GM21619 (cell line): ENCODE measurements around the gene GEMIN5.
A peak's percentile ranks its signal among the peaks of the same experiment; 100 is the strongest.

Experiments used
- ATAC-seq: cut with Tn5 transposase; IDR thresholded peaks from one replicate; pipeline ENCODE4 v1.9.1; 2021; ENCODE audit not compliant: unreplicated experiment

Gene GEMIN5

DNA sequence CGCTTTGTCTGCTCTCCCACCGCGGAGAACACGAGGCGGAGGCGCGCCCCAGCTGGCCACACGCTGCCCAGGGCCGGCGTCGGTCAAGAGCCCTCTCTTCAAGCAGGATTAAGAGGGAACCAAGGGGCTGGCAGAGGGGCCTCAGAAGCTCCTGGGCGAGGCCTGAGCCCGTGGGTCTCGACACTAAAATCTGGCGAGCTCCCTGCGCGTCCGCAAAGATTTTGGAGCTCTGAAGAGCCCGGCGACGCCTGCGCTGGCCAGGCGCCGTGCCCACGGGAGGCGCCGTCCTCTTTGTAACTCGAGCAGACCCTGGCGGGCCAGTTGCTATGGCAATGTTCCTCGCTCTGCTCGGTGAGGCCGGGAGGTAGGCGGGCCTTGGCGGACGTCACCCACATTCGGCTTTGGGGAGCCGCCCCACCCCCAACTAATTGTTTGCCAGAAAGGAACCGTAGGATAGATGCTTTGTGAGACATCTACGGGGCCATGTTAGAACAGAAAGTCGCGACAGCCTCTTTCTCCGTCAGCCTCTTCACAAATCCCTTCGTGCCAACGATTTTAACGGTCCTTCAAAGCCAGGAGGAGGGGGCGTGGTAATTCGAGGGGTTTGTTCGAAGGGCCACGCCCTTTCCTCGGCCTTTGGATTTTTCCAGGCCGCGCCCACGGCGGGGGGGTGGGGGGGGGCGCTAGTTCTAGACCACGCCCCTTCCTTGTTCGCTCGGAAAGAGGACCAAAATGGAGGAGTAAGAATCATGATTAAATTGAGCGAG is 80.3 kb downstream of the GEMIN5 start:
- peak; percentile 67 for ATAC-seq

DNA sequence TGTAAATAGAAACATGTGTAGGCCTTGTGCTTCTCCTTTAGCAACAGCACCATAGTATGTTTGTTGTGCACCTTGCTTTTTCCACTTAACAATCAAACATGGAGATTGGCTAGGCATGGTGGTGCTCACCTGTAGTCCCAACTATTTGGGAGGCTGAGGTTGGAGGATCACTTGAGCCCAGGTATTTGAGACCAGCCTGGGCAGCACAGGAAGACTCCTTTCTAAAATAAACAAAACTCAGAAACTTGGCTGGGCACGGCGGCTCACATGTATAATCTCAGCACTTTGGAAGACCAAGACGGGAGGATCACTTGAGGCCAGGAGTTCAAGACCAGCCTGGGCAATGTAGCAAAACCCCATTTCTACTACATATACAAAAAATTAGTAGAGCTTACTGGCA is 86.7 kb downstream of the GEMIN5 start:
- ATAC-seq, result no peak

DNA sequence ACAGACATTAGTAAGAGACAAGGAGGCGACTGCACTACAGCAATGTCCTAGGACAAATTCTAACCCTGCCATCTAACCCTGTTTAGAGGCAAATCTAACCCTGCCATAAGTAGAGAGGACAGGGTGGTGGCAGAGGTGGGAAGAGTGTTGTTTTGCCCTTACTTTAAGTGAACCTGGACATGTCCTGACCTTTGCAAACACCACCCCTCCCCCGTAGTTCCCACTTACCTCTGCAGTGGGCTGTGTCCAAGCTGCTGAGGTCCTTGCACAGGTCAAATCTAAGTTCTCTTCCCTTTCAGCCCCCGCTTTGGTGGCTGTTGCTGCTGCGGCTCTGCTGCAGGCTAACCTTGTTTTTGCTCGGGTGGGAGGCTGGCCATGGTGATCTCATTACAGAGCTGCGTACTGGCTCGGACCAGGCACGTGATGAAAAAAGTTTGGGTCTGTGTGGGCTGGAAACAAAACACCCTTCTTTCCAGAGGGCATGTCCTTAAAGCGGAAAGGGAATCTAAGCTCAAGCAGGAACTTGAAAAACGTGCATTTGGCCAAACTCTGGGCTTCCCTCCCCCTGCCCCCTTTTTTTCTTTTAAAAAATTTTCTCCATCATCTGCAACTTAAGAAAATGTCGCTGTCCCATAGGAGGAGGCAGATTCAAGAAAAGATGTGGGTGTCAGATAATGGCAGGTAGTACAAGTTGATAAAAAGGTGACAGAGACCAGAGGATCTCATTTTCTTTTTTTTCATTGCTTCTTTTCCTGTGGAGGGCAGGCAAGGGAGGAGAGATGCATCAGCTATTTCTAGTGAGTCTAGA is 87.6 kb downstream of the GEMIN5 start, which contains the start of gene FAXDC2:
Gene FAXDC2 (minus strand): TSS at position 349 of the 808 bp plus-strand sequence. CDS start 12,425 bp downstream, outside the sequence.
- no peak for ATAC-seq

DNA sequence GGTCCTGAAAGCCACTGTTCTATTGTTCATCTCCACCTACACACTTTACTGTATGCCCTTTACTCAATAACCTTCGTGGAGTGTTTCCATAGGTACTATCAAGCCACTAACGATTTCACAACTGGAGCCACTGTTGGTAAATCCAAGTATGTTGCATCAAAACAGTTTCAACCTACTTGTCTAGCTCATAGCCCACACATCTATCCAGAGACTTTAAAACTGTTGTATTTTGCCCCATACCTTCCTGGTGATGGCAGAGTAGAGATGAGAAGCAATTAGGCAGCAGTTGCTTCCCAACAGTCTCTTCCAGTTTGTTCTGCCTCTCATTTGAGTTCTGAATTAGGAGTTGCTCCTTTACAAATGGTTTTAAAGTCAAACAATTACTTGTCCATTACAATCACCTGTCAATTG is 88.2 kb downstream of the GEMIN5 start:
- ATAC-seq, result no peak

DNA sequence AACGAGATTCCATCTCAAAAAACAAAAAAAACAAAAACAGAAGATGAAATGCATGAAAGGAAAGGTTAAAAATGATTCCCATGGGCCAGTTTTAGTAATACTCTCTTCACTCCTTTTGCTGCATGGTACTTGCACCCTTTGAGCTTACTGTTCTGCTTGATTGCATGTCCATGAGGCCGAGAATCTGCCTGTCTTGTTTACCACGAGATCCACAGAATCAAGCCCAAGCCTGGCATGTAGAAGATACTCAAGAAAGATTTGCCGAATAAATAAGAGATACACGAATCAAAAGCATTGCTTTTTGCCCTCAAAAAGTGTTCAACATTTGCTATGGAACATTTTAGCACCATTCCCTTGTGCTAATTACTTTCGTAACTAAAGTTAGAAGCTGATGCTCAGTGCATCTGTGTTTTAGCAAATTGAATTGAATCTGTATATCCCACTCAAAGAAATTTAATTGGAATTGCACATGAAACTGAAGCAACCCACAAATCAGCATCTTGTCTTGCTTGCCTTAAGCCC is 88.7 kb downstream of the GEMIN5 start:
- ATAC-seq, result no peak

DNA sequence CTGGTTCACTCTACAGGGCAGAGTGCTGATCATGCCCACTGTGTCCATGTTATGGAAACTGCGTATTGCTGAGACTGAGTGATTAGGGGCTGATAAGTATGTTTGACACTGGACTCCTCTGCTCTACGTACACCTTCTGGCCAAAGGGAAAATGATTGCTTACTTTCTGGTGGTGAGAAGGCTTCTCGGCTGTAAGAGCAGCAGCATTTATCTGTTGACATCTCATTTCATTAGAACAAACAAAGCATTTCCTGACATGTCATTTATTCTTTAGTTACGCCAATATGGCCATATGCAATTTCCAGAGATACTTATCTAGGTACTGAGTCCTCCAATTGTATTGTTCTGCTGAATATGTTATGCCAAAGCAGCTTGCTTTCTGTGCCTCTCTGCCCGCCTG is 93.2 kb downstream of the GEMIN5 start:
- ATAC-seq, result no peak

DNA sequence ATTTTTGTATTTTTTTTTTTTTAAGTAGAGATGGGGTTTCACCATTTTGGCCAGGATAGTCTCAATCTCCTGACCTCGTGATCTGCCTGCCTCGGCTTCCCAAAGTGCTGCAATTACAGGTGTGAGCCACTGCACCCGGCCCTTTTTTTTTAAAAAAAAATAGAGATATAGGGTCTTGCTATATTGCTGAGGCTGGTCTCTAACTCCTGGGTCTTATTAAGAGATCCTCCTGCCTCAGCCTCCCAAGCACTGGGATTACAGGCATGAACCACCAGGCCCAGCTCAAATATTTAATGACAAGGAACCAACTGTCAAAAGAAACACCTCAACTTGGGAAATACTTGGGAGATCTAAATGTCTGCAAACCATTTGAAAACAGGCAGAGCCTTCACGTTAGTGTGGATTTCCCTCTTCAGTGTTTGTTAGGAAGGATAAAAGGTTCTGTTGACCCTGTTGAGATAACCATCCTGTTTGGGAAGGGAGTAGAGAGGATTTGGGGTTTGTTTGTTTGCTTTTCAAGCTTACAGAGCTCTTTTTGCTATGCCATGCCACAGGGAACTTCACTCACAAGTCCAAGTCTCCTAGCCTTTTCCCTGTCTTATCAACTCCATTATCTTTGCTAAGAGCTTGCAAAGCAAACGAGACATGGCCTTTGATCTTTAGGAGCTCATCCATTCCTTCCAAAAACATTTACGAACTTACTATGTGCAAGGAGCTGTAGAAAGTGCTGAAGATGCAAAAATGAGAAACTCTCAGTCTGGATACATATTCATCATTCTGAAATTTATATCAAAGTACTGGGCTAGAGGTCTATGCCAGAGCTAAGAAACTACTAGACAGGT is 95.1 kb downstream of the GEMIN5 start:
- no peak for ATAC-seq

DNA sequence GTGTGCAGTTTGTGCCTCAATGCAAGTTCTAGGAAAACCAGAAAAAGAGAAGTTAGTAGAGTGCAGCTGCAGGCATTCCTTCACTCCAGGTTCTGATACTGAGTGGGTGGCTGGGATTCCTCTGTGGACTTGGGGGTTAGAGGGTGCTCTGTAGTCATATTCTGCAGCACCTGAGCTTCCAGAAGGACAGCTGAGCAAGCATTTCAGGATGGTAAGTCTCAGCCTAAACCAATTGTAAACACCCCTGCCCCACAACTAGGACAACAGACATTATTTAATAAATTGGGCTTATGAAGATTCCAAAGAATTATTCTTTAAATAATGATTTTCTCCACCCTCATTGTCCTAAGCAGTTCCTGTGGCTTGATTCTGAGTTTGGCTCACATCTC is 96.7 kb downstream of the GEMIN5 start:
- no peak for ATAC-seq

DNA sequence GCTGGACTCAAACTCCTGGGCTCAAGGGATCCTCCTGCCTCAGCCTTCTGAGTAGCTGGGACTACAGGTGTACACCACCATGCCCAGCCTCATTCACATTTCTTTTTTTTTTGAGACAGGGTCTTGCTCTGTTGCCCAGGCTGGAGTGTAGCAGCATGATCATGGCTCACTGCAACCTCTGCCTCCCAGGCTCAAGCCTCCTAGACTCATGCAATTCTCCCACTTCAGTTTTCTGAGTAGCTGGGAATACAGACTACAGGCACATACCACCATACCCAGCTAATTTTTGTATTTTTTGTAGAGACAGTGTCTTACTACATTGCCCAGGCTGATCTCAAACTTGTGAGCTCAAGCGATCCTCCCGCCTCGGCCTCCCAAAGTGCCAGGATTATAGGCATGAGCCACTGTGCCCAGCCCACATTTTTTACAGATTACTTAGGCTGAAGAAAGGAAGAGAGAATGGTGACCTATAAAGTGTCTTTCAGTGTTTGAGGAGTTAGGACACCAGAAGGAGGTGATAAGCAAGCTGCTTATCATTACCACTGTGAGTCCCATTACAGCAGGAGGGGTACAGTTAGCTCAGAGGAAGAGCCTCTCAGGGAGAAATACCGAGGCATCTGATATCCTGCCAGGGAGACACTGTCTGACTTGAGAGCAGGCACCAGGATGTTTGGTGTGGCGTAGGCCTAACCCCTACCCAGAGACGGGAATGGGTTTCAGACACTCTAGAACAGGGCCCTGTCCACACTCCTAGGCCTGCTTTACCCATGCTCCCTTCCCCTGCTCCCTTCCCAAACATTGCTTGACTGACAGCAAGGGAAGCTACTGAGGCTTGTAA is 97.4 kb downstream of the GEMIN5 start:
- ATAC-seq, result no peak
